Effector memory CD8-positive, alpha-beta T cell (primary cell): ENCODE measurements around the gene KIF1A.

Experiments used
- ATAC-seq: fragments of 150-1000 bp; cut with Tn5 transposase; replicated peaks from 2 replicates; pipeline ENCODE4 v1.10.0; 2021; ENCODE audit warnings: mild to moderate bottlenecking, moderate library complexity
- DNase-seq, 3 experiments: peaks; one replicate each; pipeline ENCODE4 v3.0.0; 2021
- H3K27ac Mint-ChIP-seq, 2 donors: one replicate each; pipeline ENCODE4 v1.8.0; 2022; ENCODE audit warnings: mild to moderate bottlenecking in 2 of 2, mixed read lengths in 2 of 2, moderate library complexity in 2 of 2
- H3K27me3 Mint-ChIP-seq, 2 donors: one replicate each; pipeline ENCODE4 v1.8.0; 2022; ENCODE audit warnings: mixed read lengths in 2 of 2
- H3K36me3 Mint-ChIP-seq: one replicate; pipeline ENCODE4 v1.8.0; 2022; ENCODE audit warnings: mild to moderate bottlenecking, moderate library complexity, mixed read lengths; ENCODE audit not compliant: insufficient read depth
- H3K4me1 Mint-ChIP-seq, 2 donors: one replicate each; pipeline ENCODE4 v1.8.0; 2022; ENCODE audit warnings: low read depth in 2 of 2, mixed read lengths in 2 of 2
- H3K4me3 Mint-ChIP-seq, 2 donors: one replicate each; pipeline ENCODE4 v1.8.0; 2022; ENCODE audit warnings: mild to moderate bottlenecking in 2 of 2, mixed read lengths in 2 of 2, moderate library complexity in 2 of 2
- H3K9me3 Mint-ChIP-seq, 2 donors: one replicate each; pipeline ENCODE4 v1.8.0; 2022; ENCODE audit warnings: mixed read lengths in 2 of 2

The KIF1A gene

DNA sequence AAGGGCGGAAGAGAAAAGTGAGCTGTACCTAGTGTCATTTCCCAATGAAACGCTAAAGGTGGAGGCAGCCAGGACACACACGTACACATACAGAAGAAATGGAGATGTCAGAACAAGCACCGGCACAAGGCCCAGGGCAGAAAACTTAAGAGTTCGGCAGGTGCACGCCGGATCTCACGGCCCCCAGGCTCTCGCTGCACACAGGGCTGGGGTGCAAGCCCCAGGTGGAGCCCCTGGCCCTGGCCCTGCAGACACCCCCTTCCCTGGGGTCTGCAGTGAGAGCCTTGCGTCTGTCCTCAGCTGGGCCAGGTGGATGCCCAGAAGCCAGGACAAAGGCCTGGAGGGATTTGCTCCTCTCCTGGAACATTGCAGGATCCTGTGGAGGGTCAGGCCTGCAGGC lies 91.7 kb downstream of the KIF1A start:
- Mint-ChIP-seq H3K9me3 (no peaks in the 10 kb centered on the region), H3K27ac (no peak overlapping the region), H3K4me3 (no peak overlapping the region), H3K27me3 (peaks cover 27 to 37% of the 10 kb centered on the region in 2 donors), H3K4me1 (no peaks in the 10 kb centered on the region), H3K36me3 (peaks cover 4% of the 10 kb centered on the region)
- no peak for DNase-seq
- ATAC-seq: no peak

- ATAC-seq (no peak), DNase-seq (no peak)
- H3K4me3 Mint-ChIP-seq: no peak overlapping the region
- peaks cover 27 to 41% of the 10 kb centered on the region in 2 donors for H3K27me3 Mint-ChIP-seq
- no peaks in the 10 kb centered on the region for H3K4me1 Mint-ChIP-seq
- peaks cover 4% of the 10 kb centered on the region for H3K36me3 Mint-ChIP-seq
- no peak overlapping the region for H3K27ac Mint-ChIP-seq
- no peaks in the 10 kb centered on the region for H3K9me3 Mint-ChIP-seq
Measured at GRCh38 chr2:240727913-240728312, 92.1 kb downstream of the KIF1A start.

GRCh38 chr2:240727439-240727838 lies 92.6 kb downstream of the KIF1A start:
- Mint-ChIP-seq H3K9me3 (no peaks in the 10 kb centered on the region), H3K36me3 (peaks cover 4% of the 10 kb centered on the region), H3K27ac (no peak overlapping the region), H3K27me3 (peaks cover 27 to 41% of the 10 kb centered on the region in 2 donors), H3K4me3 (no peak overlapping the region), H3K4me1 (no peaks in the 10 kb centered on the region)
- no peak for DNase-seq
- no peak for ATAC-seq

- DNase-seq: no peak
- Mint-ChIP-seq H3K27ac (no peak overlapping the region), H3K4me3 (no peak overlapping the region), H3K4me1 (no peaks in the 10 kb centered on the region), H3K9me3 (no peaks in the 10 kb centered on the region), H3K27me3 (peaks cover 27 to 41% of the 10 kb centered on the region in 2 donors), H3K36me3 (peaks cover 4% of the 10 kb centered on the region)
- ATAC-seq: no peak
Measured at GRCh38 chr2:240726876-240727275, 93.1 kb downstream of the KIF1A start.

- H3K27ac Mint-ChIP-seq: no peak overlapping the region
- no peaks in the 10 kb centered on the region for H3K4me1 Mint-ChIP-seq
- no peaks in the 10 kb centered on the region for H3K9me3 Mint-ChIP-seq
- no peak for ATAC-seq
- peaks cover 23 to 41% of the 10 kb centered on the region in 2 donors for H3K27me3 Mint-ChIP-seq
- DNase-seq: no peak
- H3K36me3 Mint-ChIP-seq: peaks cover 4% of the 10 kb centered on the region
- no peak overlapping the region for H3K4me3 Mint-ChIP-seq
Measured at GRCh38 chr2:240725671-240726070, 94.3 kb downstream of the KIF1A start.

- no peak for DNase-seq
- Mint-ChIP-seq H3K27ac (no peak overlapping the region), H3K4me1 (no peaks in the 10 kb centered on the region), H3K4me3 (no peak overlapping the region), H3K36me3 (peaks cover 4% of the 10 kb centered on the region), H3K27me3 (peaks cover 19 to 41% of the 10 kb centered on the region in 2 donors), H3K9me3 (no peaks in the 10 kb centered on the region)
- no peak for ATAC-seq
Measured at GRCh38 chr2:240725266-240725665, 94.8 kb downstream of the KIF1A start.

DNA sequence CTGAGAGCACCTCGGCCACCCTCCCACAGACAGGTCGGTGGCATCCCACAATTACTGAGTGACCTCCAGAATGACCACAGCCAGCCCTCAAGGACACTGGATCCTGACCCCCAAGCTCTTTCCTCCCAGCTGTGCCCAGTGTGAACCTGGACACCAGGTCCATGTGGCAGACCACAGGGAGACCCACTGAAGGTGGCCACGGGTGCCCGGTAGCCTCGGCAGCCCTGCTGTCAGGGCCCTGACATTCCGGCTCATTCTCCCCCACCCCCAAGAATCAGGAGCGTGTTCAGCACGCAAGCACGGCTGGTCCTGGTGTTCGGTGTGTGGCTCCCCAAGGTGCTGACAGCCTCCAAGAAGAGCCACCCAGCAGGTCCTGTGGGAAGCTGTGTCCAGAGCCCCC lies 95.6 kb downstream of the KIF1A start:
- Mint-ChIP-seq H3K27ac (no peak overlapping the region), H3K4me3 (no peak overlapping the region), H3K27me3 (peaks cover 14 to 33% of the 10 kb centered on the region in 2 donors), H3K9me3 (no peaks in the 10 kb centered on the region), H3K36me3 (peaks cover 4% of the 10 kb centered on the region), H3K4me1 (no peaks in the 10 kb centered on the region)
- ATAC-seq (no peak), DNase-seq (no peak)

- DNase-seq: no peak
- Mint-ChIP-seq H3K36me3 (peaks cover 4% of the 10 kb centered on the region), H3K27ac (no peak overlapping the region), H3K27me3 (peaks cover 9 to 27% of the 10 kb centered on the region in 2 donors), H3K4me3 (no peak overlapping the region), H3K9me3 (no peaks in the 10 kb centered on the region), H3K4me1 (no peaks in the 10 kb centered on the region)
- no peak for ATAC-seq
Measured at GRCh38 chr2:240723851-240724250, 96.2 kb downstream of the KIF1A start.

- Mint-ChIP-seq H3K27me3 (peaks cover 9 to 23% of the 10 kb centered on the region in 2 donors), H3K36me3 (peaks cover 4% of the 10 kb centered on the region), H3K4me3 (no peak overlapping the region), H3K9me3 (no peaks in the 10 kb centered on the region), H3K27ac (no peak overlapping the region), H3K4me1 (no peaks in the 10 kb centered on the region)
- DNase-seq (no peak), ATAC-seq (no peak)
Measured at GRCh38 chr2:240722796-240723735, 97.0 kb downstream of the KIF1A start.

GRCh38 chr2:240722376-240722775 lies 97.6 kb downstream of the KIF1A start:
- Mint-ChIP-seq H3K27me3 (peaks cover 9 to 18% of the 10 kb centered on the region in 2 donors), H3K36me3 (peaks cover 4% of the 10 kb centered on the region), H3K4me3 (no peak overlapping the region), H3K9me3 (no peaks in the 10 kb centered on the region), H3K4me1 (no peaks in the 10 kb centered on the region), H3K27ac (no peak overlapping the region)
- ATAC-seq (no peak), DNase-seq (no peak)

DNA sequence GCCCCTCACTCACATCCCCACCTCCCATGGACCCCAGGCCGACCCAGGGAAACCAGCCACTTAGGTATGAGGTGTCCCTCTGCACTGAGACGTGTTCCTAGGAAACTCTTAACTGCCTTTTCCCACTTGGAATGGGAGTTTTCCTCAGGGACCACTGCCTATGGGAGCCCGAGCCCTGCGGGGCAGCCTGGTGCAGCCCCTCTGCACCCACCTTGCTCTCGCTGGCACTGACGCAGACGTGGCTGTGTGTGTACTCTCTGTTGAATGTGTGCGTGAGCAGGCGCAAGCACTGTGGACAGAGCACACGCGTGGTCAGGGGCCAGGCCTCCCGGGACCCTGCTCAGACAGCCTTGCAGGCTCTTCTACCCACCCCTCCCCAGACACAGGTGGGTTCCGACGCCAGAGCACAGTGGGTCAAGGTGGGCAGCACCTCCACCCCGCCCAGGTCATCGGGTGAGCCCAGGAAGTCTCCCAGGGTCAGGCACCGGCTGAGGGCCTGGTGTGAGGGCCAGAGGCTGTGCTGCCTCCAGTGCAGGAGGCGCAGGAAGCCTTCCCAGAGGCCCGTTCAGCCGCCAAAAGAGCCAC lies 98.3 kb downstream of the KIF1A start:
- peaks cover 9 to 14% of the 10 kb centered on the region in 2 donors for H3K27me3 Mint-ChIP-seq
- ATAC-seq (no peak), DNase-seq (no peak)
- no peaks in the 10 kb centered on the region for H3K4me1 Mint-ChIP-seq
- H3K36me3 Mint-ChIP-seq: peaks cover 2% of the 10 kb centered on the region
- H3K27ac Mint-ChIP-seq: no peak overlapping the region
- no peak overlapping the region for H3K4me3 Mint-ChIP-seq
- H3K9me3 Mint-ChIP-seq: no peaks in the 10 kb centered on the region

DNA sequence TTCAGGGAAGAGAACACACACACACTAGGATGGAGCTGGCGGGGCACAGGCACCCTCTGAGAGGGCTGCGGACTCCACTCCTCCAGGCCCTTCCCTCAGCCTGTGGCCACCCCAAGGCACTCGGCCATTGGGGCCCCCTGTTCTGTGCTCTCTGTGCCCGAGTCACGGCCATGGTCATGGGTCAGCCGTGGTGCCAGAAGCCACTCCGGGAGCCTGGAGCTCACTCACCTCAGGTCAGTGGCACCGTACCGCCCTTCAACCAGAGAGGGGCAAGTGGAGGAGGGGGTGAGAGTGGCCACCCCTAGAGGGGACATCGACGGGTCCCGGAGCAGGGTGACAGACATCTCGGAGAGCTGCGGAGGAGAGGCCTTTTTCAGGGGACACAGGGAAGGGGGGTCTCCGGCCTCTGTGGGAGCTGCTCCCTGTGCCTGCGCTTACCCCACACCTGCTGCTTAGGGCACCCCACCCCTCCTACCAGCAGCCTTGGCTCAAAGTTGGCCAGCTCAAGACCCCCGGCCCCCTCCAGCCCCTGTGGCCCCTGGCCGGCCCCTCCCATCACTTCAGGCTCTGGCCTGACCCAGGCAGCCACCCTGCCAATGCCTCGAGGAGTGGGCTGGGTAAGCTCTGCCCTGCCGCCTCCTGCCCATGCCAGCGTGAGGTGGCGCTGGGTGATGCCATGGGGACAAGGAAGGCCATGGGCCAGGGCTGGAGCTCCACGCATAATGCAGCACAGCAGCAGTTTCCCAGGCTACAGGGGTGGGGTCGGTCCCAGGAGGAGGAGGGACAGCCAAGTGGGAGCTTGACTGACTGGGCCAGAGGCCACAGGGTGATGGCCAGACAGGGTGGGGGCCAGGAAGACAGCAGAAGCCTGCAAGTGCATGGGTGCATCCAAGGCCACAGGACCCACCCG lies 99.1 kb downstream of the KIF1A start:
- no peaks in the 10 kb centered on the region for H3K9me3 Mint-ChIP-seq
- ATAC-seq (no peak), DNase-seq (no peak)
- no peak overlapping the region for H3K27ac Mint-ChIP-seq
- H3K4me1 Mint-ChIP-seq: no peaks in the 10 kb centered on the region
- no peak overlapping the region for H3K4me3 Mint-ChIP-seq
- H3K27me3 Mint-ChIP-seq: peaks cover 16 to 17% of the 10 kb centered on the region in 2 donors
- no peaks in the 10 kb centered on the region for H3K36me3 Mint-ChIP-seq
